ENCODE measurements around the gene ANKRD39. TPM values are rescaled to one million over a fixed set of nuclear protein-coding genes. Genes with fewer than 3 reads are reported as not detected.
"Not testable (repeated sequence)": the region's sequence is repeated elsewhere in the genome, so short reads cannot be mapped to it uniquely, and the experiment has no call there.

Gene ANKRD39
- polyA plus RNA-seq, 10 donors = 4.2 to 8.7 (median 6.6) TPM

GRCh38 chr2:96889502-96889901, 31.7 kb upstream of the ANKRD39 start:
- not testable (repeated sequence) for DNase-seq

- peak in 2 of 3 donors; percentile 48 to 75 for DNase-seq
These were observed 30.5 kb upstream of the ANKRD39 start for GRCh38 chr2:96888072-96889011.

GRCh38 chr2:96887493-96888012, 29.7 kb upstream of the ANKRD39 start:
- peak in 2 of 3 donors; percentile 68 to 89 for DNase-seq

GRCh38 chr2:96885432-96886347, 27.9 kb upstream of the ANKRD39 start:
- DNase-seq = no peak

- DNase-seq = no peak
These were observed 26.7 kb upstream of the ANKRD39 start for GRCh38 chr2:96884299-96885094.

- no peak for DNase-seq
These were observed 25.5 kb upstream of the ANKRD39 start for GRCh38 chr2:96883306-96883705.

- no peak for DNase-seq
These were observed 25.1 kb upstream of the ANKRD39 start for GRCh38 chr2:96882906-96883305.

- DNase-seq = no peak
These were observed 24.4 kb upstream of the ANKRD39 start for GRCh38 chr2:96882230-96882629.

- DNase-seq = no peak
These were observed 23.8 kb upstream of the ANKRD39 start for GRCh38 chr2:96881349-96882195.

- no peak for DNase-seq
These were observed 23.1 kb upstream of the ANKRD39 start for GRCh38 chr2:96880891-96881273.

- no peak for DNase-seq
These were observed 21.8 kb upstream of the ANKRD39 start for GRCh38 chr2:96879545-96880040.

GRCh38 chr2:96878796-96879544, 21.2 kb upstream of the ANKRD39 start:
- no peak for DNase-seq

- DNase-seq = no peak
These were observed 20.4 kb upstream of the ANKRD39 start for GRCh38 chr2:96878171-96878570.

GRCh38 chr2:96877631-96878092, 19.8 kb upstream of the ANKRD39 start:
- peak in 1 of 3 donors; percentile 68 for DNase-seq

- no peak for DNase-seq
These were observed 19.2 kb upstream of the ANKRD39 start for GRCh38 chr2:96877042-96877451.

GRCh38 chr2:96876269-96877041, 18.6 kb upstream of the ANKRD39 start:
- no peak for DNase-seq

- DNase-seq = no peak
These were observed 17.9 kb upstream of the ANKRD39 start for GRCh38 chr2:96875498-96876268.
